RCC 7860 (cell line): Measurements from ENCODE around the gene CFAP46.
"Not testable (repeated sequence)": the region's sequence is repeated elsewhere in the genome, so short reads cannot be mapped to it uniquely, and the experiment has no call there.

Source experiments
- DNase-seq: peaks from one replicate; pipeline ENCODE4 v3.0.0-alpha.2; 2015; ENCODE audit warnings: low spot score
- FAIRE-seq: peaks from 2 replicates; lab custom pipeline; 2012; peaks lifted over from hg19 to GRCh38; lab: Jason Lieb, UNC

The CFAP46 gene

DNA sequence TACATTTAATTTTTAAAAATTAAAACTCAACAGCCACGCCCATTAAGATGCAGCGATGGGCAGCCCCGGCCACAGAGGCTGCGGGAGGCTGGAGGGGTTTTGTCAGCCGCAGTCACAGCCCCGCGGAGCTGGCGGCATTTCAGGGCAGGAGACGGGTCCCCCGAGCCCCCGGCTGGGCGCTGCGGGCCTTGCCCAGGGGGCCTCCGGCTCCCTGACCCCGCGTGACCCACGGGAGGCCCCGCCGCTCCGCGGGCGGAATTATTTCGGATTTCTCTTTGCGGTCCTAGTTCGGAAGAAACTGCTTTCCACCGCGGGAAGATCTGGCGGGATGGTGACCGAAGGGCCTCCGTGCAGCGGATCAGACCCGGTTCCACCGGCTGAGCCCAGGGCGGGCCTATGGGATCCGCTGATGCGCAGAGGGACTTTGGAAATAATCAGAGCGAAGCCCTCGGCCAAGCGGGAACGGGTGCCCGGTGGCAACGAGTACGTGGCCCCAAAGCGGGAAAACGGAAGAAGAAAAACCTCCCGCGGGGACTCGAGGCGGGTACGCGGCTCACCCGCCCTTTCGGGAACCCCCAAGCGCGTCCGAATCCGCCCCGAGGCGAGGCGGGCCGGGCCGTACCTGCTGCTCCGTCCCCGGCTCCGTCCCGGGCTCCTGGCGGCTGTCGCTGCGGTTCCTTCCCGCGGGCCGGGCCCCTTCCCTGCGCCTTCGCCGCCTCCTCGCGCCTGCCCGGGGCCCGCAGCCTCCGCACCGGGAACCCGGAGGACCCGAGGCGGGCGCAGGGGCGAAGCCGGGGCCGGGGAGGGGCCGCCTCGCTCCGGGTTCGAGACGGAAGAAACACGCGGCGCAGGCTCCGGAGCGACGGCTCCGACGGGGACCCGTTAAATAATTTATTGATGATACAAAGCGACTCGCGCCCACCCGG lies 158.2 kb downstream of the CFAP46 start:
- DNase-seq (no peak), FAIRE-seq (no peak)

DNA sequence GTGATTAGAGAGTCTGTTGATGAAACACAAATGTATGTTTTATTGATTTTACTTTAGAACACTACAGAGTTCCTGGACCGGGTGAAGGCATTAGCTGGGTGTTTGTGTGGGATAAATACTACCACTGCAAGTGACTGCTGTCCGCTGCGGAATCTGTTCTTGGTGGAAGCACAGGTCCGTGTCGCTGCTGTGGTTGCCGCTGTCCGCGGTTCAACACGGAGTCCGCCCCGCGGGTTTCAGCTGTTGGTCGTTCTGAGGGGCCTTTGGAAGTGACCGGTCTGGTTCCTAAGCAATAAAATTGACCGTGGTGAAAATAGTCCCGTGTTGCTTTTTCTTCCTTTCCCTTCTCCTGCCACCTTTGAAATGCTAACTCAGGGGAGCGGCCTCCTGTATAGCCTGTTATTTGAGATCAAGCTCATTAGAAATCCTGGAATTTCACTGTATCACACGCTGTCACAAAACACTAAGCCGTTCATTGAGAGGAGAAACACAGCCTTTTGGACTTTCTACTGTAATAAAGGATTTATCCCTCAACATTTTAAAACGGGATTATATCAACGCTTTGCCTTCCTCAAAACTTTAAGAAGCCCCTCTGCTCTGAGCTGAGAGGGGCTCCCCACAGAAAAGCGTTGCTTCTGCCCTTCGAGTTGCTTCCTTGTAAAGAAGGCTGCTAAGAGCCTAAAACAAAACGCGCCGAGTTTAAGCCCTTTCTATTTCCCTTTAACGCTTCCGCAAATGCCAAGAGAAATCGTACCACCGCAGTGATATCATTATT lies 159.0 kb downstream of the CFAP46 start:
- FAIRE-seq (no peak), DNase-seq (no peak)

GRCh38 chr10:132781556-132781955 lies 160.8 kb downstream of the CFAP46 start:
- DNase-seq (no peak), FAIRE-seq (no peak)

GRCh38 chr10:132780356-132780755 lies 162.0 kb downstream of the CFAP46 start:
- FAIRE-seq (no peak), DNase-seq (no peak)

DNA sequence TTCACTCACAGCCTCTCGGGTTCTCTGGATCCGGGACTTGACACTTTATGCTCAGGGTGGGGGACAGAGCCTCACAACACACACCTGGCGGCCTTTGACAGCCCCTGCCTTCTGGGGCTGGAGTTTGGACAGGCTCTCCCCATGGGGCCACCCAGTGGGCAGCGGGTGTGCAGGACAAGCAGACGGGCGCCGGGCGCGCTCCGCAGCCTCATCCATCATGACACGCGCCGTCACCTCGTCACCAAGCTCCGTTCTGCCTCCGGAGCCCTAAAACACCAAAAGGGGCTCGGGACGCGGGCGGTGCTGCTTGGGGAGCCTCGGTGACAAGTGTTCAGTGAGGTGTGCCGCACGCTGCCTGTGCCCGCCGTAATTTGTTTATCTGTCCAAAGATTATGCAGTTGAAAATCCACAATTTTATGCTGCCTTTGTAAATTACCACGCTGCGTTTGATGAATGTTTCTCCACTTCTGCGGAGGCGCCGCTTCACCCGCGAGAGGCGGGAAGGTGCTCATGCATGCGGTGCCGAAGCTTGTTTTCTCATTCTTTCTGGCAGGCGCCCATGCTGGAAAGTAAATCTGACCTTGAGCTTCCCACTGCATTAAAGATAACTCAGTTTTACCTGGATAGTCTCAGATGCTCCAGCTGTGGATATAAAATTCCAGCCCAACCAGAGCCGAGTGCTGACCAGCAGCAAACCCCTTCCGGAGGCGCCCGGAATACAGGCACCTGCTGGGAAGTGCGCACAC lies 162.6 kb downstream of the CFAP46 start:
- no peak for FAIRE-seq

GRCh38 chr10:132777441-132777840 lies 164.9 kb downstream of the CFAP46 start:
- no peak for DNase-seq
- FAIRE-seq: no peak

More for the DNA sequence above, 162.6 kb downstream of the CFAP46 start:
- DNase-seq: no peak

DNA sequence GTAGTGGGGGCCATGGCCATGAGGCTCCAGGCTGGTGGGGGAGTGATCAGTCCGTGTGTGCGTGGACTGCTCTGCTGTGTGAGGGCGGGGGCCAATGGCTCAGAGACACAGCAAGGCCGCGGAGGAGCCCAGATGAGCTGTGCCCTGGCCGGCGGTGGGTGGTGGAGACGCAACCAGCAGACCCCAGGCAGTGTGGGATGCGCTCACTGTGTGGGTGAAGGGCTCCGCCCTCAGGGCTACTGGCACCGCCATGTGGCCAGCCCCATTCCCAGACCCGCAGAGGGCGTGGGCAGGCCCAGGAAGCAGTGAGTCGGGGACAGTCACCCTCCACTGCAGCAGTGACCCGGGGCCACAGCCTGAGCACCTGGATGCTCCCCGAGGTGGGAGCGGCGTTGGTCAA lies 165.5 kb downstream of the CFAP46 start:
- DNase-seq: no peak
- FAIRE-seq: no peak

GRCh38 chr10:132776186-132776585 lies 166.2 kb downstream of the CFAP46 start:
- FAIRE-seq (no peak), DNase-seq (no peak)

DNA sequence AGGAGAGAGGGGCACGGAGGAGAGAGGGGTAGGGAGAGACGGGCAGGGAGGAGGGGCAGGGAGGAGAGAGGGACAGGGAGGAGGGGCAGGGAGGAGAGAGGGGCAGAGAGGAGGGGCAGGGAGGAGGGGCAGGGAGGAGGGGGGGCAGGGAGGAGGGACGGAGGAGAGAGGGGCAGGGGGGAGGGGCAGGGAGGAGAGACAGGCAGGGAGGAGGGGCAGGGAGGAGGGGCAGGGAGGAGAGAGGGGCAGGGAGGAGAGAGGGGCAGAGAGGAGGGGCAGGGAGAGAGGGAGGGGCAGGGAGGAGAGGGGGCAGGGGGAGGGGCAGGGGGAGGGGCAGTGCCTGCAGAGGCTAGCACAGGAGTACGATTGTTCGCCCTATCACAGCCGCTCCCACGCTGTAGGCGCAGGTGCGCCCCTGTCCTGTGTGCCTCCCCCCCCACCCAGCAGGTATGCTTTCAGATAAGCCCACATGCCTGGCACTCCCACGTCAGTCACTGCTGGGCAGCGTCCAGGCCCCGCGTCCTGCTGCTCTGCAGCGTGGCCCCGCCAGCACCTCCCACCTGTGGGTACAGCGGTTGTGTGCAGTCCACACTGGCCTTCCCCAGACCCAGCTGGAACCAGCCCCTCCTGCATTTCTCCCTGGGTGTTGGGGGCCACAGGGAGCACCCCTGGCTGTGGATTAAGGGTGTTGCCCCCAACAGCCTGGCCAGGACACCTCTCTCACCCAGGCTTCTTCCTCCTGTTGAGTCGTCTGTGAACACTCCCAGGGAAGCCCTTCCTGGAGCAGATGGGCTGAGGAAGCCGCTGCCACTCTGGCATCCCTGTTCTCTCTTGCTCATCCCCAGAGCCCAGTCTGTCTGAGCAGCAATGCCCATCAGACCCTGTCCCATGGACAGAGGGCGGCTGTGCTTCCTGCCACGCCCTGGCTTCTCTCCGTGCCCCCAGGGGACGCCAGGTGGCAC lies 167.2 kb downstream of the CFAP46 start:
- DNase-seq: no peak

GRCh38 chr10:132774181-132774901 lies 168.0 kb downstream of the CFAP46 start:
- DNase-seq: no peak
- FAIRE-seq: no peak

More for the DNA sequence above, 167.2 kb downstream of the CFAP46 start:
- FAIRE-seq: no peak

DNA sequence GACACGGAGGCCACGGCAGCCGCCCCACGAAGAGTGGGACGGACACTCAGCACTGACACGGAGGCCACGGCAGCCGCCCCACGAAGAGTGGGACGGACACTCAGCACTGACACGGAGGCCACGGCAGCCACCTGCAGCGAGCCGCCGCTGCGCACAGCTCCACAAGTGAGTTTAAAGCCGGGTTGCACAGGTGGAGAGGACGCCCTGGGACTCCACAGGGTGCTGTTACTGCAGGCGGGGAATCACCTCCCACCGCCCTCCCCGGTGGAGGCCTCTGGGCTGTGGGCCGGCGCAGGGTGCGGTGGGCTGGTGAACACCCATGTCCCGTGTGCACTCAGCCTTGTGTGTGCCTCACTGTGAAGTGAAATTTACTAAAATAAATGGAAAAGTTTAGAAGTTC lies 169.6 kb downstream of the CFAP46 start:
- not testable (repeated sequence) for DNase-seq, FAIRE-seq

- FAIRE-seq (no peak), DNase-seq (no peak)
Observed at GRCh38 chr10:132770061-132771021, 172.0 kb downstream of the CFAP46 start.

DNA sequence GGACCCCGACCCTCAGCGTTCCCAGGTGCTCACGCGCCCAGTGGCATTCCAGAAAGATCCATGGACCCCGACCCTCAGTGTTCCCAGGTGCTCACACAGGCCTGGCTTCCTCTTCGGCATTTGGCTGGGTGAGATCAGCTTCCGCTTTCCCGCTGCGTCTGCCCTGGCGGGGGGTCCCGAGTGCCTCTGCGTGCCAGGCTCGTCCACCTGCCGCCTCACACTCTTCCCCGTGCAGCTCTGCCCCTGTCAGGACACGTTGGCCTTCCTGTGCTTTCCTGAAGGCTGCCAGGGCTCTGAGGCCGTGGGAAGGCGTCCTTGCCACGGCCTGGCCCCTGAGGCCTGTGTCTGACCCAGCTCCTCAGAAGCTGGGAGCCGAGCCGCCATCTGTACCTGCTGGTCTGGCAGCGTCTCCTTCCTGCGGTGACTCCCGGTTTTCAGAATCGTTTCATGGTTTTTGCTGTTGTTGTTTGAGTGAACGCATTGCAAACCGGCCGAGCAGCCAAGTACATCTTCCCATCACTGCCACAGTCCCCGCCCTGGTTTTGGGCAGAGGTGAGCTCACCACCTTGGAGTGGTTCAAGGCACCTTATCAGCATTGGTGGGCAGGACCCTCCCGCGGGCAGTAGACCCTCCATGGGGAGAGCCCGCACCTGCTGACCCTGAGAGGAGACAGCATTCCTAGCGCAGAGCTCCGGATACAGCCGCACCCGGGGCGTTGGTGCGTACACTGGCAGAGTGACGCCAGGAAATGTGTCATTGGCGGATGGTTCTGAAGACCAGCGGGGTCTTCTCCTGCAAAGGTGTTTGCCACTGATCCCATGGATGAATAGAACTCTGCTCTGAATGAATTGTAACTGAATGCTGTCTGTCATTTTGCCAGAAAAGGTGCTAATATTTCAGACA lies 173.8 kb downstream of the CFAP46 start:
- FAIRE-seq (no peak), DNase-seq (no peak)

- no peak for FAIRE-seq
- DNase-seq: no peak
Observed at GRCh38 chr10:132766291-132766690, 176.1 kb downstream of the CFAP46 start.

DNA sequence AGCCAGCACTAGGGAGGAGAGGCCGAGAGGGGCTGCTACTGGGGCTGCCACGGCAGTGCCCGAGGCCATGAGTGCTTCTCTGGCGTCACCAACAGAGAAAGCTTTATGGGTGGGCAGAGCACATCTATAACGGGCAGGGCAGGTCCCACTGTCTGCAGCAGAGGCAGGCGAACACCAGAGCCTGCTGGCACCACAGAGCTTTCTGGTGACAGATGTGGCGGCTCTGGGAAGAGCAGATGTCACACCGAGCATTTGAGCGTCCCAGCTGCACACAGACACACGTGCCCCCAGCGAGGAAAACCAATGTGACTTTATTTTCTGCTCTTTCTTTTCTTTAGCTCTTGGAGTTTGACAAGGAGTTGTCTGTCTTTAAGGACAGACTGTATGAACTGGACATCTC lies 176.9 kb downstream of the CFAP46 start:
- DNase-seq (no peak), FAIRE-seq (no peak)

GRCh38 chr10:132764108-132764507 lies 178.3 kb downstream of the CFAP46 start:
- FAIRE-seq: no peak
- no peak for DNase-seq

- DNase-seq: no peak
Observed at GRCh38 chr10:132763545-132763944, 178.8 kb downstream of the CFAP46 start.

More at GRCh38 chr10:132763545-132763944, 178.8 kb downstream of the CFAP46 start:
- FAIRE-seq: no peak
